Effector memory CD8-positive, alpha-beta T cell (primary cell): Measurements from ENCODE around the gene GIPC1.
"Not testable (repeated sequence)": the region's sequence is repeated elsewhere in the genome, so short reads cannot be mapped to it uniquely, and the experiment has no call there.

Experiments used
- ATAC-seq: fragments of 150-1000 bp; cut with Tn5 transposase; replicated peaks from 2 replicates; pipeline ENCODE4 v1.10.0; 2021; ENCODE audit warnings: mild to moderate bottlenecking, moderate library complexity
- DNase-seq, 3 experiments: peaks; one replicate each; pipeline ENCODE4 v3.0.0; 2021
- H3K27ac Mint-ChIP-seq, 2 donors: one replicate each; pipeline ENCODE4 v1.8.0; 2022; ENCODE audit warnings: mild to moderate bottlenecking in 2 of 2, mixed read lengths in 2 of 2, moderate library complexity in 2 of 2
- H3K27me3 Mint-ChIP-seq, 2 donors: one replicate each; pipeline ENCODE4 v1.8.0; 2022; ENCODE audit warnings: mixed read lengths in 2 of 2
- H3K36me3 Mint-ChIP-seq: one replicate; pipeline ENCODE4 v1.8.0; 2022; ENCODE audit warnings: mild to moderate bottlenecking, moderate library complexity, mixed read lengths; ENCODE audit not compliant: insufficient read depth
- H3K4me1 Mint-ChIP-seq, 2 donors: one replicate each; pipeline ENCODE4 v1.8.0; 2022; ENCODE audit warnings: low read depth in 2 of 2, mixed read lengths in 2 of 2
- H3K4me3 Mint-ChIP-seq, 2 donors: one replicate each; pipeline ENCODE4 v1.8.0; 2022; ENCODE audit warnings: mild to moderate bottlenecking in 2 of 2, mixed read lengths in 2 of 2, moderate library complexity in 2 of 2
- H3K9me3 Mint-ChIP-seq, 2 donors: one replicate each; pipeline ENCODE4 v1.8.0; 2022; ENCODE audit warnings: mixed read lengths in 2 of 2
- total RNA-seq, 9 experiments: gene quantifications; one replicate each; lab custom pipeline; 2026; lab: John Stamatoyannopoulos, UW

GIPC1 gene
- total RNA-seq: 20.2 to 47.3 (median 37.6) reads per million in 9 experiments

GRCh38 chr19:14496029-14496833, at the start of gene GIPC1:
Gene GIPC1, minus strand, starts transcription at chr19:14496127. Its CDS starts 13,151 bp downstream, at chr19:14482976.
- Mint-ChIP-seq H3K27ac (peak within 1 kb of the TSS; percentile 79 to 82), H3K9me3 (no peaks in the 10 kb centered on the region), H3K27me3 (no peaks in the 10 kb centered on the region), H3K4me3 (peak within 1 kb of the TSS; percentile 82 to 83), H3K4me1 (peaks cover 22 to 23% of the 10 kb centered on the region in 2 donors), H3K36me3 (peaks cover 12% of the 10 kb centered on the region)
- DNase-seq: peak; percentile 74 to 81 (median 77)
- peak; percentile 85 for ATAC-seq

GRCh38 chr19:14545716-14546082, 49.8 kb upstream of the GIPC1 start:
- no peaks in the 10 kb centered on the region for H3K27me3 Mint-ChIP-seq
- DNase-seq (no peak), ATAC-seq (no peak)
- peak overlapping the region in 1 of 2 donors; percentile 62 for H3K27ac Mint-ChIP-seq
- no peak overlapping the region for H3K4me3 Mint-ChIP-seq
- peaks cover 23% of the 10 kb centered on the region for H3K36me3 Mint-ChIP-seq
- peaks cover 13 to 16% of the 10 kb centered on the region in 2 donors for H3K4me1 Mint-ChIP-seq
- H3K9me3 Mint-ChIP-seq: no peaks in the 10 kb centered on the region

- Mint-ChIP-seq H3K4me3 (no peak overlapping the region), H3K36me3 (peaks cover 20% of the 10 kb centered on the region), H3K27ac (peak overlapping the region; percentile 53 to 62), H3K4me1 (peaks cover 8 to 13% of the 10 kb centered on the region in 2 donors), H3K27me3 (no peaks in the 10 kb centered on the region), H3K9me3 (no peaks in the 10 kb centered on the region)
- ATAC-seq (no peak), DNase-seq (no peak)
Measured at GRCh38 chr19:14544977-14545715, 49.2 kb upstream of the GIPC1 start.

DNA sequence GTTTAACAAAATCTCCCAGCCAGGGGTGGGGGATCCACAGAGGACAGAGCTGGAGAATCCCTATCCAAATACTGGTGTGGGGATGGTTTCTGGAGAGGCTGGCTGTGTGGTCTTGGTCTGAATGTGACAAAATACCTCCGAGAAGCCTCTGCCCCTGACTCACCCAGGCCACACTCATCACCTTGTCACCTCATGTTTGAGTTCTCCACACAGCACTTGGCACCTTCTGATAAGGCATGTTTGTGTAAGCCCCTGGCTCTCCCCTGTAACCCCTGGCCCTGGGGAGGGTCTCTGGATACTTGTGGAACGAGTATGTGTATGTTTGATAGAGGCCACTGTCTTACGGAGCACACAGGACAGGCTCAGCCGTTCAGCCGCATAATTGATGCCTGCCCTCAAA, 48.1 kb upstream of the GIPC1 start:
- Mint-ChIP-seq H3K27ac (no peak overlapping the region), H3K36me3 (peaks cover 25% of the 10 kb centered on the region), H3K27me3 (no peaks in the 10 kb centered on the region), H3K4me3 (no peak overlapping the region), H3K9me3 (no peaks in the 10 kb centered on the region), H3K4me1 (peaks cover 11 to 16% of the 10 kb centered on the region in 2 donors)
- ATAC-seq: no peak
- no peak for DNase-seq

DNA sequence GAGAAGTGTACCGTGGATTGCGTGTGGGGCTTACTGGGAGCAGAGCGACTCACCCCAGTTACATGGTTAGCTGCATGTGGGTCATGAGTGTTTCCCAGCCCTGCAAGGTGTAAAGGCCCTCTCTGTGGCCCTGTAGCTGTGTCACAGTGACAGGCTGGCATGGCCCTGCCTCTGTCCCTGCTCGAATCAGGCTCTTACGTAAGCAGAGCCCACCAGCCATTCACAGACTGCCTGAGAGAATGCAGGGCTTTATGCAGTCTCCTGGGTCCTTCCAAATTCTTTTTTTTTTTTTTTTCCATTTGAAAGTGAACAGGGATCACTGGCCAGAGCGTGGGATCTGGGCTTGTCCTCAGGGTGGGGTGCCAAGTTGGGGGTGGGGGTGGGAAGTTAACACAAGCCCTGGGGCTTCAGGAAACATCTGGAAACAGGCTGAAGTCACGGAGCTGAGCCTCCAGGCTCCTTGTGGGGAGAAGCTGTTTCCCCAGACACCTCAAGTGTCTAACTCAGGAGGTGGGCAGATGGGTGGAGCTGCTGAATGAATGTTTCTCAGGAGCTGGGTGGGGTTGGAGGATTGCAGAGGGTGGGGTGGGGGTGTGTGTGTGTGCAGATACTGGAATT, 46.9 kb upstream of the GIPC1 start:
- DNase-seq (no peak), ATAC-seq (no peak)
- H3K36me3 Mint-ChIP-seq: peaks cover 26% of the 10 kb centered on the region
- H3K27me3 Mint-ChIP-seq: no peaks in the 10 kb centered on the region
- H3K9me3 Mint-ChIP-seq: no peaks in the 10 kb centered on the region
- no peak overlapping the region for H3K4me3 Mint-ChIP-seq
- H3K27ac Mint-ChIP-seq: no peak overlapping the region
- H3K4me1 Mint-ChIP-seq: peaks cover 14 to 16% of the 10 kb centered on the region in 2 donors

GRCh38 chr19:14541979-14542378, 46.1 kb upstream of the GIPC1 start:
- Mint-ChIP-seq H3K27ac (peak overlapping the region in 1 of 2 donors; percentile 65), H3K36me3 (peaks cover 26% of the 10 kb centered on the region), H3K4me1 (peaks cover 16% of the 10 kb centered on the region in 2 donors)
- not testable (repeated sequence) for H3K9me3 Mint-ChIP-seq, H3K27me3 Mint-ChIP-seq, H3K4me3 Mint-ChIP-seq, DNase-seq, ATAC-seq

DNA sequence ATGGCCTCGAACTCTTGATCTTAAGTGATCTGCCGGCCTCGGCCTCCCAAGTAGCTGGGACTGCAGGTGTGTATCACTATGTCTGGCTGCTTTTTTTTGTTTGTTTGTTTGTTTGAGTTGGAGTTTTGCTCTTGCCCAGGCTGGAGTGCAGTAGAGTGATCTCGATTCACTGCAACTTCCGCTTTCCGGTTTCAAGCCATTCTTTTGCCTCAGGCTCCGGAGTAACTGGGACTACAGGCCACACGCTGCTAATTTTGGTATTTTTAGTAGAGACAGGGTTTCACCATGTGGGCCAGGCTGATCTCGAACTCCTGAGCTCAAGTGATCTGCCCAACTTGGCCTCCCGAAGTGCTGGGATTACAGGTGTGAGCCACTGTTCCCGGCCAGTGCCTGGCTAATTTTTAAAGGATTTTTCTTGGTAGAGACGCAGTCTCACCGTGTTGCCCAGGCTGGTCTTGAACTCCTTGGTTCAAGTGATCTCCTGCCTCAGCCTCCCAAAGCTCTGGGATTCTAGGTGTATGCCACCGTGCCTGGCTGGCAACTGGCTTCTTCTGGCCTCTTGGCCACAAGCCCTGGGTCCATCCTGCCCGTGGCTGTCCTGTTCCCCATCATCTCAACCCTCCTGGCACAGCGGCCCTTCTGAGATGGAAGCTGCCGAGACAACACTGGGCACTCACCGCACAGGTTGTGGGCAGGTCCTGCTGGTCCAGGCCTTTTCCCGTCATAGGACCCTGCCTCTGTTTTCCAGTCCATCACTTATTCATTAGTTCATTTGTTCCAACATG, 45.0 kb upstream of the GIPC1 start:
- no peak for DNase-seq
- H3K9me3 Mint-ChIP-seq: no peaks in the 10 kb centered on the region
- ATAC-seq: no peak
- no peaks in the 10 kb centered on the region for H3K27me3 Mint-ChIP-seq
- peak overlapping the region; percentile 49 to 65 for H3K27ac Mint-ChIP-seq
- H3K36me3 Mint-ChIP-seq: peaks cover 18% of the 10 kb centered on the region
- H3K4me3 Mint-ChIP-seq: no peak overlapping the region
- H3K4me1 Mint-ChIP-seq: peaks cover 16 to 18% of the 10 kb centered on the region in 2 donors

- ATAC-seq (peak; percentile 44), DNase-seq (no peak)
- Mint-ChIP-seq H3K27ac (no peak overlapping the region), H3K27me3 (no peaks in the 10 kb centered on the region), H3K9me3 (no peaks in the 10 kb centered on the region), H3K36me3 (peaks cover 30% of the 10 kb centered on the region), H3K4me3 (no peak overlapping the region), H3K4me1 (peaks cover 11 to 17% of the 10 kb centered on the region in 2 donors)
Measured at GRCh38 chr19:14536926-14537692, 41.2 kb upstream of the GIPC1 start.

DNA sequence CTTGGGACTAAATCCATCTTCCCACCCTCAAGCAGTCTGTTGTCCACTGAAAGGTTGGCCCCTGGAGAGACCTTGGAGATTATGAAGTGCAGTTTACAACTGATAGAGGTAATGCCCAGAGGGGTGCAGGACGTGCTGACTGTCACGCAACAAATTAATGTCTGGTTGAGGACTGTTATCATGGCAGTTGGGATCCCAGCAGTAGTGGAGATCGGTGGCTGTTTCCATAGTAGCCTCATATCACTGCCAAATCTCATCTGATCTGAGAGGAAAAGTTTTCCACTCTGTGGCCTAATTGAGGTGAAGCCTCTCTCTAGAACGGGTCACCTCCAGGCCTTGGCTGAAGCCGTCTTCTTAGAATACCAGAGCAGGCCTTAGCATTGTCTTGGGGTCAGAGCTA, 37.5 kb upstream of the GIPC1 start:
- peaks cover 10 to 35% of the 10 kb centered on the region in 2 donors for H3K4me1 Mint-ChIP-seq
- no peak overlapping the region for H3K4me3 Mint-ChIP-seq
- no peaks in the 10 kb centered on the region for H3K27me3 Mint-ChIP-seq
- H3K36me3 Mint-ChIP-seq: peaks cover 28% of the 10 kb centered on the region
- DNase-seq (no peak), ATAC-seq (no peak)
- H3K27ac Mint-ChIP-seq: no peak overlapping the region
- no peaks in the 10 kb centered on the region for H3K9me3 Mint-ChIP-seq

DNA sequence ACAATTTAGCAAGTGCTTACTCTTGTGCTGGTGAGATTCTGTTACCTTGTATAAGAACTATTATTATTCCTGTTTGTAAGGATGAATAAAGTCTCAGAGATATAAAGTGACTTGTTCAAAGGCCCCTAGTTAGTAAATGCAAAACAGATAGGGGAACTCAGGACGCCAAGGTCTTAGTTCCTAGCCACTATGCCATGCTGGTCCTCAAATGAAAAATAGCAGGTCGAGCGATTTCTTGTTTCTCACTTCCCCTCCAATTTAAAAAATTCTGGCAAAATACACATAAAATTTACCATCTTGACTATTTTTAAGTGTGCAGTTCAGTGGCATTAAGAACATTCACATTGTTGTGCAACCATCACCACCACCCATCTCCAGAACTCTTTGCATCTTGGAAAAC, 34.6 kb upstream of the GIPC1 start:
- DNase-seq: no peak
- H3K9me3 Mint-ChIP-seq: no peaks in the 10 kb centered on the region
- peak overlapping the region; percentile 90 to 95 for H3K4me3 Mint-ChIP-seq
- no peak for ATAC-seq
- H3K27ac Mint-ChIP-seq: peak overlapping the region; percentile 97 to 100
- peaks cover 30% of the 10 kb centered on the region for H3K36me3 Mint-ChIP-seq
- peaks cover 8 to 30% of the 10 kb centered on the region in 2 donors for H3K4me1 Mint-ChIP-seq
- no peaks in the 10 kb centered on the region for H3K27me3 Mint-ChIP-seq

DNA sequence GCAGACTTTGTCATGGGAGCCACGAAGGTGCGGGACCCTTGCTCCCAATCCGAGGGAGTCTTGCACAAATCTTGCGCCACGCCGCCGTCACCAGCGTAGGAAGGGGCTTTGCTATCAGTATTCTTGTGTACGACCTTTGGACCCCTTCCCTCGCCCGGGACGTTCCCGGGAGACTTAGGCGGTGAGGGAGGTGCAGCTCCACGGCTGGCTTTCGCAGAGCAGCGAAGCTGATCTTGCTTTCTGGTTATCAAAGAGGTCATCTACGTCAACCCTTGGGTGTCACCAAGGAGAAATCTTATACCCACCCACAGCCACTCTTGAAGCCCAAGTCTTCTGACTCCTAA, 34.0 kb upstream of the GIPC1 start:
- peaks cover 8 to 30% of the 10 kb centered on the region in 2 donors for H3K4me1 Mint-ChIP-seq
- peak overlapping the region; percentile 90 to 95 for H3K4me3 Mint-ChIP-seq
- no peaks in the 10 kb centered on the region for H3K27me3 Mint-ChIP-seq
- peak overlapping the region; percentile 97 to 100 for H3K27ac Mint-ChIP-seq
- ATAC-seq: no peak
- H3K9me3 Mint-ChIP-seq: no peaks in the 10 kb centered on the region
- peak in 2 of 3 experiments; percentile 32 for DNase-seq
- H3K36me3 Mint-ChIP-seq: peaks cover 28% of the 10 kb centered on the region

DNA sequence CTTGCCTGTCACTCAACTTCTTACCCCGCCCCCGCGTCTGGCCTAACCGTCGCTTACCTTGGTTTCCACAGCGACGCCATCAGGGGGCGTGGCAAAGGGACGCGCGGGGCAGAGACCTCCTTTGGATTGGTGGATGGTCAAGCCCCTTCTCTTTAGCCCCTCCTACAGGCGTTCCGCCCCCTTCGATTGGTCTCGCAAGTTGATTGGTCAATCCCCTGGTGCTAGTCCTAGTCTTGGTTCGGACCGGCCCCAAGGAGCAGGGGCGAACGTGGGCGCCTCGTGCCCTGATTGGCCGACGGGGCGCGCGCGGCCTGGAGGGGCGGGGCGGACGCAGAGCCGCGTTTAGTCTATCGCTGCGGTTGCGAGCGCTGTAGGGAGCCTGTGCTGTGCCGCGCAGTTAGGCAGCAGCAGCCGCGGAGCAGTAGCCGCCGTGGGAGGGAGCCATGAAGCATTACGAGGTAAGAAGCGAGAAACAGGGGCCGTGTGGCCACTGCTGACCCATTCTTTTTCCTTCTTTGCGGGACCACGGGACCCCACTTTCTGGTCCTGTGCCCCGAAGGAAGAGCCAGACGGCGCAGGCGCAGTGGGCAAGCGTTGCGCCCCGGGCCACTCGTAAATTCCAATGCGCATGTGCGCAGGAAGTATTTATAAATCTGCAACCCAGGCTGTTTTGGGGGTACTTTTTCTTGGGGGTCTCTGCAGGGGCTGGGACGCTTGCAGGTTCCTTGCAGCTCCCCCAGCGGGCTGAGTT, 33.5 kb upstream of the GIPC1 start, which contains the start of gene TECR:
TECR (plus strand) TSS at position 341 of the 751 bp plus-strand sequence; CDS start at position 444, 103 bp downstream.
- Mint-ChIP-seq H3K27ac (peak within 1 kb of the TSS; percentile 97 to 100), H3K36me3 (peaks cover 26% of the 10 kb centered on the region), H3K9me3 (no peaks in the 10 kb centered on the region), H3K4me3 (peak within 1 kb of the TSS; percentile 90 to 95), H3K27me3 (no peaks in the 10 kb centered on the region), H3K4me1 (peaks cover 8 to 30% of the 10 kb centered on the region in 2 donors)
- peak; percentile 91 for ATAC-seq
- peak; percentile 100 for DNase-seq
